Measurements from ENCODE around the gene APCS. TPM values are rescaled to one million over a fixed set of nuclear protein-coding genes. Genes with fewer than 3 reads are reported as not detected.

APCS gene
- polyA plus RNA-seq, 4 donors = 0.07 TPM; not detected in 3

DNA sequence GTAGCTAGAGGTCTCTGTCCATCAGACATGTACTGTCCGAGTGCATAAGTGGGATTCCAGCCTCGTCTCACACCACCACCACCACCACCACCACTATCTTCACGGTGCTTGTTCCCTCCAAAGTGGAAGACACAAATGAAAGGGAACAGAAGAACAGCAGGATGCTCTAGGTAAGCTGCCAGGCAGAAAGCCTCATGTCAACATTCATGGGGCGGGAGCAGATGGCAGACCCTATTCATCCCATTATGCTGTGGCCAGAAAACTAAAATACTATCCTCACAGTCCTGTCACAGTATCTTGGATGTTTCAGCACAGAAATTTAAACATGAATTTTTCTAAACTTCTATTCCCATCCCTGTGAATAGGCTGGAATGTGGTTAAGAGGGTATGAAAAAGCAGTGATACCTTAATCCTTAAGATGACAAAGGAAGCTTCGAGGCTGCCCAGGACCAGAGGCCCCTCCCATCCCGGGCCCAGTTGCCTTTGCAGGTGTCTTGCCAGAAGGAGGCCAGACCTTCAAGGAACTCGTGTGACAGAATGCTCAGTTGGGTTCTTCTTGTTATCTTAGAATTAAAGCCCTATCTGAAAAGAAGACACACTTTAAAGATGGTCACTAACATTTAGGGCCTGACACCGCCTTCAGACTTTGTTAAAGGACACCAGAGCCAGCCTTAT is 24.7 kb downstream of the APCS start:
- Histone ChIP-seq H3K27ac (ENCODE audit: low read depth in 1 of 3, low read length in 2 of 3) (no peak overlapping the region), H3K4me3 (ENCODE audit: low read depth in 1 of 3, low read length in 3 of 3) (no peak overlapping the region), H3K36me3 (ENCODE audit: control insufficient read depth in 3 of 3, insufficient read depth in 2 of 3, low read depth in 1 of 3, low read length in 3 of 3) (no peaks in the 10 kb centered on the region), H3K27me3 (ENCODE audit: control insufficient read depth in 3 of 3, insufficient read depth in 3 of 3, low read length in 3 of 3) (no peaks in the 10 kb centered on the region), H3K9me3 (ENCODE audit: control insufficient read depth in 2 of 2, insufficient read depth in 1 of 2, low read depth in 1 of 2, low read length in 1 of 2) (no peaks in the 10 kb centered on the region), H3K4me1 (ENCODE audit: control insufficient read depth in 3 of 3, insufficient read depth in 2 of 3, low read depth in 1 of 3, low read length in 2 of 3) (no peaks in the 10 kb centered on the region)
- FAIRE-seq = no peak
- DNase-seq = no peak
- 64 to 78% (median 69%) methylated on average over 8 of the region's 8 CpGs for WGBS, 3 donors

DNA sequence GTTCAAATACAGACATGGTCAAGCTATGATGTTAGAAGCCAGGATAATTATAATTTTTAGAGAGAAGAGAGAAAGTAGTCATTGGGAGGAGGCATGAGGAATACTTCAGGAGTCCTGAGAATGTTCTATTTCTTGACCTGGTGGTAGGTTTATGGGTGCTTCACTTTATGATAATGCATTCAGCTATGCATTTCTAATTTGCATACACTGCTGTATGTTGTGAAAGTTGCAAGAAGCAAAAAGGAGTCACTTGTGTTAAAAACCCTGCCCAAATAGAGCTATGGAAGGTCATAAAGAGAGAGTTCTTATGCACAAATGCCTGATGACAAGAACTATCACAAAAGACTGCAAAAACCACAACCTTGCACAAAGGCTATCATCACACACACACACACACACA is 45.3 kb downstream of the APCS start:
- Histone ChIP-seq H3K36me3 (ENCODE audit: control insufficient read depth in 3 of 3, insufficient read depth in 2 of 3, low read depth in 1 of 3, low read length in 3 of 3) (no peaks in the 10 kb centered on the region), H3K27ac (ENCODE audit: low read depth in 1 of 3, low read length in 2 of 3) (no peak overlapping the region), H3K9me3 (ENCODE audit: control insufficient read depth in 2 of 2, insufficient read depth in 1 of 2, low read depth in 1 of 2, low read length in 1 of 2) (no peaks in the 10 kb centered on the region), H3K27me3 (ENCODE audit: control insufficient read depth in 3 of 3, insufficient read depth in 3 of 3, low read length in 3 of 3) (no peaks in the 10 kb centered on the region), H3K4me3 (ENCODE audit: low read depth in 1 of 3, low read length in 3 of 3) (no peak overlapping the region), H3K4me1 (ENCODE audit: control insufficient read depth in 3 of 3, insufficient read depth in 2 of 3, low read depth in 1 of 3, low read length in 2 of 3) (no peaks in the 10 kb centered on the region)
- no peak for FAIRE-seq
- DNase-seq = no peak

Other genes starting within 250 kb of the APCS start
- not detected for gene OR10J4, start 155.6 kb upstream of the APCS start, polyA plus RNA-seq
- not detected for gene OR10J1, start 148.1 kb upstream of the APCS start, polyA plus RNA-seq
- gene OR10J5, start 51.8 kb upstream of the APCS start, polyA plus RNA-seq = not detected
- under 1 TPM in 1 of 4 donors, not detected in 3; 0.21 TPM for gene CRP, start 126.8 kb downstream of the APCS start, polyA plus RNA-seq
- gene DUSP23, start 193.1 kb downstream of the APCS start, polyA plus RNA-seq = 100 to 1,000 TPM in 1 of 4 donors, 10 to 100 TPM in 3; 39.2 to 128 (median 85.4) TPM
- gene FCRL6, start 214.5 kb downstream of the APCS start, polyA plus RNA-seq = under 1 TPM in 3 of 4 donors, not detected in 1; 0.32 to 0.81 (median 0.40) TPM
- 1 to 10 TPM in 3 of 4 donors, under 1 TPM in 1; 0.89 to 4.6 (median 4.2) TPM for gene SLAMF8, start 239.0 kb downstream of the APCS start, polyA plus RNA-seq

Measured in small intestine (tissue), 7 donors.